ENCODE measurements around the gene ZNF160.

- TF ChIP-seq ZNF423 (tag by site-specific recombination; IDR thresholded peaks at IDR 0.05) (no peak), ZSCAN30 (tag by site-specific recombination; IDR thresholded peaks at IDR 0.05) (no peak), CTCF (tag by site-specific recombination; IDR thresholded peaks at IDR 0.05) (no peak), ZNF398 (tag by site-specific recombination; IDR thresholded peaks at IDR 0.05) (no peak), KLF10 (tag by site-specific recombination; IDR thresholded peaks at IDR 0.05) (no peak)
Measured at GRCh38 chr19:53147645-53148044, 44.4 kb upstream of the ZNF160 start.
